GM20431 (cell line): ENCODE data around the gene MYT1.

Experiments
- in situ Hi-C: fragments of 300-500 bp; cut with MseI, MboI; formaldehyde crosslinking; loops from one replicate; pipeline ENCODE4 v1.15.0; 2020; ENCODE audit warnings: low sequenced_read_pairs; ENCODE audit not compliant: unreplicated experiment

Gene MYT1

DNA sequence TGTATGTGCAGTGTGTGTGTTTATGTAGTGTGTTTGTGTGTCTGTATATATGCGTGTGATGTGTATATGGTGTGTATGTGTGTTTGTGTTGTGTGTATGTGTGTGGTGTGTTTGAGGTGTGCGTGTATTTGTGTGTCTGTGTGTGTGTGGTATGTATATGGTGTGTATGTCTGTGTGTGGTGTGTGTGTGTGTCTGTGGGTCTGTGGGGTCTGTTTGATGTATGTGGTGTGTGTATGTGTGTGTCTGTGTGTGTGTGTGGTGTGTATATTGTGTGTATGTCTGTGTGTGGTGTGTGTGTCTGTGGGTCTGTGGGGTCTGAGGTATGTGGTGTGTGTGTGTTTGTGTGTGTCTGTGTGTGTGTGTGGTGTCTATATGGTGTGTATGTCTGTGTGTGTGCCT is 10.8 kb upstream of the MYT1 start:
- in situ Hi-C loops: no loop called here

- in situ Hi-C loops: no loop called here
Observed at GRCh38 chr20:64153861-64154589, 10.2 kb upstream of the MYT1 start.

DNA sequence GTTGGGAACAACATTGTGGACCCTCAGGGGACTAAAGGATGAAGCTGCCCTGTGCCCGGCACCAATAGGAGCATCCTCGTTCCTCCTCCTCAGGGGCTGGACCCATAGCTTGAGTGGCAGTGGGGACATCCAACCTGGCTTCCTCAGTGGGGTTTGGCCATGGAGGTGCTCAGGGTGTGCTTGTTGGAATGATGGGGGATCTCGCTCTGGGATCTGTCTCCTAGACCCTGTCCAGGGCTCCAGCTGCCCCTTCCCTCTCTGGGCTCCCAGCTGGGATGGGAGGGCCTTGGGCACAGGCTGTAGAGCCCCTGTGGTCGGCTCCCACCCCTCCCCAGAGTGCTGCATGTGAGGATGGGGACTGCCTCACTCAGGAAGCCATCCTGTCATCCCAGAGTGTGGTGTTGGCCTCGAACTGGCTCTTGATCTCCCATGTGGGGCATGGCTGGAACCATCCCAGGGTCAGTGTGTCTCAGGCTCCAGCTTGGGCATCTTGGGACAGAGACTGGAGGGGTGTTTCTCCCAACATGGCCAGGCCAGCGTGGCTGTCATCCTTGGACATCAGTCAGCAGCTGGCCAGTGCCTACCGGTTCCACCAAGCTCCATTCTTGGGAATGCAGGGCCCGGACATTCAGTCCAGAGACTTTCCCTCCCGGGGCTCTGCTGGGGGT is 9.5 kb upstream of the MYT1 start:
- in situ Hi-C loops: no loop called here

GRCh38 chr20:64155258-64156135 is 8.8 kb upstream of the MYT1 start:
- in situ Hi-C loops: no loop called here

DNA sequence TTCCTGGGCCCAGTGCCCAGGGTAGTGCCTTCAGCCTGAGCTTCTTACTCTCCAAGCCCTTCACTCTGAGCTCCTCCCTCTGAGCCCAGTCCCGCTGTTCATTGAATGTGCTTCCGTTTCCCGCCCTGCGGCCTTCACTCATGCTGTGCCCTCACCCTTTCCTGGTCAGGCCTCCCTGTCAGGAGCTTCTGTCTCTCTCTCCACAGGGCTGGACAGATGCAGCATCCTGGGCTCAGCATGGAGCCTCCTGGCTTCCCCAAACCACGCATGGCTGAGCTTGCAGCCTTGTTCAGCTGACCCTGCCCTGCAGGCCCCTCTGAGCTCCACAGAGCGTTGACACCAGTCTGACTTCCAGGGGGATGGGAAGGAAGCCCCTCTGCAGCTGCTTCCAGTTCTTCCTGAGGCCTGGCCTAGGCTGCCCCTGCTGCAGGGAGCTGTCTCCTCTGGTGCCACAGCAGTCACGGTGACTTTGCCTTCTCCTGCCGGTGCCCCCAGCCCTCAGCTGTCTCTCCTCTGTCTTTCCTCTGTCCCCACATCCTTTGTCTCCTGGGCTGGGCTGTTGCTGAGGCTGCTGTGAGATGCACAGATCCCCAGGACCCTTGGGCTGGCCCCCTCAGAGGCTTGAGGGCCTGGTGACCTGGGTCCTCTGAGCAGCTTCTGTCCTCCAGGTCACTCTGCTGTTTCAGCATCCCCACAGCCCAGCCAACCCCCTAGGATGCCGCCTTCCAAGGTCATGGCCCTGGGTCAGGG is 7.9 kb upstream of the MYT1 start:
- in situ Hi-C loops: no loop called here

DNA sequence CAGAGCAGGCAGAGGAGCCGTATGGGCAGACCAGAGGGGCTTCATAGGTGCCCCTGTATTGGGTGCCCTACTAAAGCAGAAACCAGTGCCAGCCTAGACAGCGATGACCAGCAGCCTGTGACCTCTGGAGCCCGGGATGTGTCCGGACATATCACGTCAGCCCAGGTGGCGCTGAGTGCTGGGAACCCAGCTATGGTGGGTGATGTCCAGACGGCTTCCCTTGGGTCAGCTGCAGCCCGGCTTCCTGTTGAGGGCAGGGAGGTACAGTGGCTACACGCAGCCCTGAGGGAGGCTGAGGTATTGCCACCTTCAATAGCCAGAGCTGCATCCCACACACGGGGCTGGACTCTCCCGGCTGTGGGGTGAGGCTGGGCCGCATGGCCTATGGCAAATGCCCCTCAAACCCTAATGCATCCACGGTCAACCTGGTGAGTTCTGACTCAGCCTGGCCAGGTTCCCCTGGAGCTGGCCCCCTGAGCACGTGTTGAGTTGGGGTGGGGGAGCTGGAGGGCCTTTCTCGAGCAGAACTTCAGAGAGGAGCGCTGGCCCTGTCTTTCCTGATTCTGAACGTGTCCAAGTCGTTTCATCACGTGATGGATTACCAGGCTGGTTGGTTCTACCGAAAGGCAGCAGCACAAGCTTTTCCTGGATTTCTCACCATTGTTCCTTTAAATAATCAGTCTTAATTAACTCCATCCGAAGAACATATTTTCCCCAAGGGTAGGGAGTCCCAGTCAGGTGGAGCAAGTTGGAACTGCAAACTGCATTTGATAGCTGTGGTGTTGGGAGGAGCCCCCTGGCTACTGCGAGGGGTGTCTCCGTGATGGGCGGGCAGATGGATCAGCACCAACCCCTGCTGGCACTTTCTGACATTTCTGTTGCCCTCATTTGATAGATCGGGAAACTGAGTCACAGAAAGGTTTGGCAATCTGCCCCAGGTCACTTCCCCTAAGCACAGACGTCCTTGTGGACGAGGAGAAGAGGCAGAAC is 7.1 kb upstream of the MYT1 start:
- in situ Hi-C loops: no loop called here

- in situ Hi-C loops: no loop called here
Observed at GRCh38 chr20:64157878-64158277, 6.4 kb upstream of the MYT1 start.

- in situ Hi-C loops: no loop called here
Observed at GRCh38 chr20:64158346-64159285, 5.6 kb upstream of the MYT1 start.

GRCh38 chr20:64159286-64159680 is 5.0 kb upstream of the MYT1 start:
- in situ Hi-C loops: no loop called here

- in situ Hi-C loops: no loop called here
Observed at GRCh38 chr20:64159711-64160110, 4.5 kb upstream of the MYT1 start.

GRCh38 chr20:64160118-64160517 is 4.1 kb upstream of the MYT1 start:
- in situ Hi-C loops: no loop called here

GRCh38 chr20:64160526-64161355 is 3.5 kb upstream of the MYT1 start:
- in situ Hi-C loops: no loop called here

- in situ Hi-C loops: no loop called here
Observed at GRCh38 chr20:64161356-64162238, 2.7 kb upstream of the MYT1 start.

DNA sequence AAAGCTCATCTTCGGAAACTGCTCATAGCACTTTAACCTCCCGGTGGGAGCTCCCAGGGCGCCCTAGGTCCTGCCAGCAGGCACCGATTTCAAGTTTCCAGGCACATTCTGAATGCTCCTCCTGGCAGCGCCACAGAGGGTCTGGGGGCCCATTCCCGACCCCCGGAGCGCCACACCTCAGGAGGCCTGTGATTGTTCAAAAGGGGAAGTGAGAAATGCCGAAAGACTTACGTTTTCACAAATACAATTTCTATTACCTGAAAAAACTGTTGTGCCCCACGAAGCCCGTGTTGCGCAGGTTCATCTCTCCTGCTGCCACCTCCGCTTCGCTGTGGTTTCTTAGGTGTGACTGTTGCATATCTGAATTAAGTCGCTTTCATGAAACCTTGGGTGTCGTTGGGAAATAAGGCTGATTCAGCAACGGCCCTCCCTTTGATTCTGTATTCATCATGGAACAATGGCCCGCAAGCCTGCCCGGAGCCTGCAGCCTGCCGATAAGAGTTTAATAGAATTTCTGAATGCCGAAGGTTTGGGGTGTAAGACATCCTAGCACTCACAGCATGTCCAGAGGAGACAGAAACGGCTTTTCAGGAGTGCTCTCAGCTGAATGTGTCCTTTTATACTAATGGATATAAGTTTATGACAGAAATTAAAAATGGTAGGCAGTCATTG is 1.9 kb upstream of the MYT1 start:
- in situ Hi-C loops: no loop called here

GRCh38 chr20:64163776-64164122 is 503 bp upstream of the MYT1 start:
- in situ Hi-C loops: no loop called here
